Left lung (tissue), 10 donors: ENCODE data around the gene C2orf49. TPM values are rescaled to one million over a fixed set of nuclear protein-coding genes. Genes with fewer than 3 reads are reported as not detected.

ENCODE experiments used
- ATAC-seq: fragments of 200-7000 bp; cut with Tn5 transposase; one replicate; pipeline ENCODE4 v1.9.1; 2020; ENCODE audit warnings: moderate library complexity
- DNase-seq, 4 donors: peaks; one replicate each; pipeline ENCODE4 v3.0.0-alpha.2; 2013 to 2020
- H3K27ac ChIP-seq, 2 donors: fragments of 200-600 bp; sonication (generic) in 1 of 2; one replicate each; pipeline versions ENCODE4 v1.5.0 to v1.8.0; 2020 to 2021
- H3K27me3 ChIP-seq, 2 donors: fragments of 200-600 bp; sonication (generic) in 1 of 2; one replicate each; pipeline versions ENCODE4 v1.5.0 to v1.8.0; 2020 to 2021
- H3K36me3 ChIP-seq, 2 donors: fragments of 200-600 bp; sonication (generic) in 1 of 2; one replicate each; pipeline versions ENCODE4 v1.5.0 to v1.8.0; 2020 to 2021
- H3K4me1 ChIP-seq, 2 donors: fragments of 200-600 bp; one replicate each; pipeline ENCODE4 v1.8.0; 2021
- H3K4me3 ChIP-seq, 2 donors: fragments of 200-600 bp; sonication (generic) in 1 of 2; one replicate each; pipeline versions ENCODE4 v1.5.0 to v1.8.0; 2020 to 2021; ENCODE audit warnings: mild to moderate bottlenecking in 1 of 2
- H3K9me3 ChIP-seq, 2 donors: fragments of 200-600 bp; sonication (generic) in 1 of 2; one replicate each; pipeline versions ENCODE4 v1.5.0 to v1.8.0; 2020 to 2021
- CTCF ChIP-seq, 2 donors: fragments of 200-600 bp; sonication (generic) in 1 of 2; IDR thresholded peaks; one replicate each; pipeline versions ENCODE4 v1.5.0 to v1.8.0; 2021; ENCODE audit warnings: antibody characterized with exemption in 2 of 2
- intact Hi-C, 2 donors: fragments of 100-400 bp; cut with DNase I; formaldehyde crosslinking; loops; one replicate each; pipeline versions ENCODE4 v1.11.2 to v1.14.2; 2022
- polyA plus RNA-seq, 6 donors: library from polyadenylated mRNA; unstranded; fragments of 120-200 nt; gene quantifications; one replicate each; pipeline ENCODE4 v1.2.1, GENCODE V29; 2013; ENCODE audit not compliant: insufficient read length in 6 of 6
- total RNA-seq, 2 donors: library from RNA; stranded (reverse); fragmentation: NEBNext Ultra II Directional; extraction: Animal tissue kit (Norgen Biotek cat#: 25700); gene quantifications; one replicate each; pipeline ENCODE4 v1.2.1, GENCODE V29; 2021
- donor health status: DM: no; HTN: yes; CAD: no.
- donor health status: DM: no; HTN: no; CAD: no.

C2orf49 gene
- total and polyA plus RNA-seq, 8 donors, result 15.7 to 29.8 (median 25.3) TPM

GRCh38 chr2:105382177-105382576 is 44.8 kb downstream of the C2orf49 start:
- no peak for ATAC-seq
- H3K4me3 ChIP-seq, result no peak overlapping the region
- H3K27ac ChIP-seq, result no peak overlapping the region
- peaks cover 0 to 8% of the 10 kb centered on the region in 2 donors for H3K4me1 ChIP-seq
- TF ChIP-seq CTCF (IDR thresholded peaks at IDR 0.05), result no peak
- H3K9me3 ChIP-seq, result no peaks in the 10 kb centered on the region
- peaks cover 0 to 33% of the 10 kb centered on the region in 2 donors for H3K27me3 ChIP-seq
- intact Hi-C loops, result no loop called here
- no peak for DNase-seq
- H3K36me3 ChIP-seq, result no peaks in the 10 kb centered on the region

DNA sequence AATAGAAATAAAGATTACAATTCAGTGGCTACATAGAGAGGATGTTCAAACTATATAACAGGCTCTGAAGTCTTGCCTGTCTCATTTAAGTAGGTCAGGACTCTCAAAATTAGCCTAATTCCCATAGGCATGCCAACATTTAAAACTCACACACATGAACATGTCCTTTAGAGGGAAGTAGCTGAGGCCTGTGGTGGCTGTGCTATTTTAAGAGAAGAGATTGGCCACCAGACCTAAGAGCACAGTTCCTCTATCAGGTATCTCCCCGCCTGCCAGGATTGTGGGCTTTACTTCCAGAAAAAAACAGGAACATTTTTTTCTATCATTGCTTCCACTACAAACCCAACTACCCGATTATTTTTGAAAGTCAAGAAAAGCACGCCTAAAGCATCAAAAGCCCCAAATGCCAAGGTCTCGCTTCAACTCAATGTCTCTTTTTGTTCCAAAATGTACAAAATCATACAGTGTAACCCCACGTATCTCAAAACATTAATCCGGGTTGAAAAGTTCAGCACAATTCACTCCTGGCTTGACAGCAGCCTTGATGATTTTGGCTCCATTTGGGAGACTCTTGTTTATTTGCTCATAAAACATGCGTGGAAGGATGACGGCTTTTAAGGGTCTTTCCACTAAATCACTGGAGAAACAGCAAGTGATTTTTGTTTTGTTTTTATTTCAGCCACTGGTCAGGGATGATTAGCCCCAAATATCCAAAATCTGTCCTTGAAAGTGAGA is 46.3 kb downstream of the C2orf49 start:
- Histone ChIP-seq H3K27me3 (peaks cover 0 to 24% of the 10 kb centered on the region in 2 donors), H3K27ac (no peak overlapping the region), H3K36me3 (no peaks in the 10 kb centered on the region), H3K4me1 (peaks cover 0 to 10% of the 10 kb centered on the region in 2 donors), H3K4me3 (no peak overlapping the region), H3K9me3 (no peaks in the 10 kb centered on the region)
- intact Hi-C loops, result no loop called here
- DNase-seq, result no peak
- ATAC-seq, result no peak
- TF ChIP-seq CTCF (IDR thresholded peaks at IDR 0.05), result no peak

DNA sequence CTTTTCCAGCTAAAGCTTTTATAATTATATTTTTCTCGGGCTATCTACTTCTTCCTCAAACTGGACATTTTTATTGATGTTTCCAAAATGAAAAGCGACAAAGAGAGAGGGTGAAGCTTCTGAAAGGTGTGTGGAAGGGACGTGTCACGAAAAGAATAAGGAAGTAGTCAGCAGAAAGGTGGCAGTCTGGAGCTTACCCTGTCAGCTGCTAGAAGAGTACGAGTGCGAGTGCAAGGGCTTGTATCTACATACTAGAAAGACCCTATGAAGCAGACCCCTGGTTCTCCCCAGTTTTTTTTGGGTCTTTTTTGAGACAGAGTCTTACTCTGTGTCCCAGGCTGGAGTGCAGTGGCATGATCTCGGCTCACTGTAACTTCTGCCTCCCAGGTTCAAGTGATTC is 46.9 kb downstream of the C2orf49 start:
- Histone ChIP-seq H3K27me3 (peaks cover 0 to 24% of the 10 kb centered on the region in 2 donors), H3K9me3 (no peaks in the 10 kb centered on the region), H3K4me1 (peaks cover 0 to 13% of the 10 kb centered on the region in 2 donors), H3K27ac (no peak overlapping the region), H3K36me3 (no peaks in the 10 kb centered on the region), H3K4me3 (no peak overlapping the region)
- DNase-seq, result no peak
- no peak for TF ChIP-seq CTCF (IDR thresholded peaks at IDR 0.05)
- intact Hi-C loops, result no loop called here
- ATAC-seq, result no peak

- H3K4me1 ChIP-seq, result peaks cover 0 to 13% of the 10 kb centered on the region in 2 donors
- H3K4me3 ChIP-seq, result no peak overlapping the region
- intact Hi-C loops, result no loop called here
- H3K27me3 ChIP-seq, result peaks cover 0 to 24% of the 10 kb centered on the region in 2 donors
- no peak for DNase-seq
- H3K9me3 ChIP-seq, result no peaks in the 10 kb centered on the region
- ATAC-seq, result no peak
- no peak overlapping the region for H3K27ac ChIP-seq
- H3K36me3 ChIP-seq, result no peaks in the 10 kb centered on the region
- no peak for TF ChIP-seq CTCF (IDR thresholded peaks at IDR 0.05)
Measured at GRCh38 chr2:105384861-105385260, 47.5 kb downstream of the C2orf49 start.

DNA sequence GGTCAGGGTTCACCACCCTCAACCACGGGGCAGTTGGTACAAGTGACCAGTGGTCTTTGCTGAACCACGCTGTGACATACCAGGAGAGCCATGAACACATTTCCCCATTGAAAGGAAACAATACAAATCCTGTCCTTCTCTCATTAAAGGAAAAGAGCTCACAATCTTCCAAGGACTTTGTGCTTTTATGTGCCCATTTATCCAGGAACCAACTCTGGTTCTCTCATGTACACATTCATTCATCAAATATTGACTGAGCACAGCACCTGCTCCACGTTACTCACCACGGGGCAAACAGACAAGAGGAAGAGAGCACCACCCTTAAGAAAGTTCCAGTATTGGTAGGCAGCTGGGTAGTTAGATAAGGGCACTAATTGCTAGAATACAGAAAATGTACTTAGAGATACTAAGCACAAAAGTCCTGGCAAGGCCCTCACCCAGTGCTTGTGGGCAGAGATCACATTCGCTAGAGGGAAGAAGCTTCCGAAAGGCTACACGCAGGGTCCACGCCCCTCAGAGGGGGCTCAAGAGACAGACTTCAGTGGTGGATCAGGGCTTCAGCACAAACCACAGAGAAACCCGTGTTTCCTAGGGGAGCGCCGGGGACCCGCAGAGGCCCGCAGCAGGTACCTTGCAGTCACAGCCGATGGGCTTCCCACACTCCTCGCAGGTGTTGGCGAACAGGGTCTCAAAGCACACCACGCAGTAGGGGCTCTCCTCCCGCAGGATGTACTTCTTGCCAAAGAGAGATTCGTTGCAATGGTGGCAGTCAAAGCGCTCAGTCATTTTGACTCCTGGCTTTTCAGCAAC is 48.6 kb downstream of the C2orf49 start:
- H3K36me3 ChIP-seq, result no peaks in the 10 kb centered on the region
- no peaks in the 10 kb centered on the region for H3K9me3 ChIP-seq
- DNase-seq (no peak), ATAC-seq (no peak)
- peaks cover 0 to 24% of the 10 kb centered on the region in 2 donors for H3K27me3 ChIP-seq
- H3K4me3 ChIP-seq, result no peak overlapping the region
- no peak for TF ChIP-seq CTCF (IDR thresholded peaks at IDR 0.05)
- peaks cover 0 to 8% of the 10 kb centered on the region in 2 donors for H3K4me1 ChIP-seq
- intact Hi-C loops, result no loop called here
- no peak overlapping the region for H3K27ac ChIP-seq
